NCI-H345 treated with DMSO at 0.1 percent for 48 hours (cell line): ENCODE results near the gene CDCA7L.
A peak's percentile ranks its signal among the peaks of the same experiment; 100 is the strongest.
"Not testable (repeated sequence)": the region's sequence is repeated elsewhere in the genome, so short reads cannot be mapped to it uniquely, and the experiment has no call there.

Experiments
- DNase-seq: peaks from one replicate; lab custom pipeline; 2025; ENCODE audit not compliant: unreplicated experiment; lab: John Stamatoyannopoulos, UW

Gene CDCA7L

GRCh38 chr7:21944616-21945453, 864 bp downstream of the CDCA7L start:
- peak; percentile 39 for DNase-seq

- no peak for DNase-seq
Measured at GRCh38 chr7:21943436-21943835, 2.3 kb downstream of the CDCA7L start.

- no peak for DNase-seq
Measured at GRCh38 chr7:21942955-21943354, 2.7 kb downstream of the CDCA7L start.

GRCh38 chr7:21941611-21942141, 4.0 kb downstream of the CDCA7L start:
- no peak for DNase-seq

- no peak for DNase-seq
Measured at GRCh38 chr7:21939858-21940372, 5.8 kb downstream of the CDCA7L start.

- DNase-seq = peak; percentile 41
Measured at GRCh38 chr7:21939136-21939857, 6.4 kb downstream of the CDCA7L start.

- no peak for DNase-seq
Measured at GRCh38 chr7:21938463-21938862, 7.2 kb downstream of the CDCA7L start.

GRCh38 chr7:21934808-21935207, 10.9 kb downstream of the CDCA7L start:
- DNase-seq = no peak

- DNase-seq = not testable (repeated sequence)
Measured at GRCh38 chr7:21933293-21933692, 12.4 kb downstream of the CDCA7L start.

GRCh38 chr7:21927693-21928092, 18.0 kb downstream of the CDCA7L start:
- DNase-seq = no peak

- DNase-seq = no peak
Measured at GRCh38 chr7:21926448-21926847, 19.3 kb downstream of the CDCA7L start.

- peak; percentile 96 for DNase-seq
Measured at GRCh38 chr7:21923658-21924057, 22.0 kb downstream of the CDCA7L start.

GRCh38 chr7:21922605-21923004, 23.1 kb downstream of the CDCA7L start:
- no peak for DNase-seq

GRCh38 chr7:21920936-21921335, 24.8 kb downstream of the CDCA7L start:
- DNase-seq = no peak

GRCh38 chr7:21918216-21918615, 27.5 kb downstream of the CDCA7L start:
- no peak for DNase-seq

GRCh38 chr7:21916629-21917028, 29.1 kb downstream of the CDCA7L start:
- DNase-seq = no peak

GRCh38 chr7:21916176-21916575, 29.5 kb downstream of the CDCA7L start:
- DNase-seq = no peak

- DNase-seq = no peak
Measured at GRCh38 chr7:21915140-21915539, 30.6 kb downstream of the CDCA7L start.

- DNase-seq = no peak
Measured at GRCh38 chr7:21914671-21915070, 31.0 kb downstream of the CDCA7L start.

- DNase-seq = no peak
Measured at GRCh38 chr7:21912931-21913780, 32.5 kb downstream of the CDCA7L start.

- DNase-seq = no peak
Measured at GRCh38 chr7:21912305-21912704, 33.4 kb downstream of the CDCA7L start.
